DOHH2 (cell line): ENCODE data around the gene GNB1L.

ENCODE experiments used
- H3F3A ChIP-seq: fragments of 200-600 bp; sonication (generic), shearing (Covaris generic); 2 replicates; pipeline ENCODE4 v1.6.0; 2016; ENCODE audit warnings: antibody characterized with exemption, mild to moderate bottlenecking; ENCODE audit not compliant: control insufficient read depth, insufficient read depth
- H3K27ac ChIP-seq: fragments of 200-600 bp; sonication (generic); 2 replicates; pipeline ENCODE4 v1.5.1; 2014; ENCODE audit warnings: low read depth, mild to moderate bottlenecking, low read length, moderate library complexity
- H3K27me3 ChIP-seq: fragments of 200-600 bp; sonication (generic); 2 replicates; pipeline ENCODE4 v1.6.1; 2014; ENCODE audit warnings: mild to moderate bottlenecking, low read length, mixed read lengths; ENCODE audit not compliant: control insufficient read depth
- H3K36me3 ChIP-seq: fragments of 200-600 bp; sonication (generic); 2 replicates; pipeline ENCODE4 v1.6.1; 2014; ENCODE audit warnings: mild to moderate bottlenecking, low read length, moderate library complexity, mixed read lengths; ENCODE audit not compliant: control insufficient read depth
- H3K4me1 ChIP-seq: fragments of 200-600 bp; sonication (generic); 2 replicates; pipeline ENCODE4 v1.6.1; 2014; ENCODE audit warnings: mild to moderate bottlenecking, low read length, mixed read lengths; ENCODE audit not compliant: control insufficient read depth
- H3K4me2 ChIP-seq: fragments of 200-600 bp; sonication (generic); 2 replicates; pipeline ENCODE4 v1.6.0; 2014; ENCODE audit warnings: mild to moderate bottlenecking, low read length, moderate library complexity
- H3K4me3 ChIP-seq: fragments of 200-600 bp; sonication (generic); 2 replicates; pipeline ENCODE4 v1.5.1; 2014; ENCODE audit warnings: mild to moderate bottlenecking, low read length, mixed read lengths
- H3K79me2 ChIP-seq: fragments of 200-600 bp; sonication (generic); 2 replicates; pipeline ENCODE4 v1.6.1; 2014; ENCODE audit warnings: mild to moderate bottlenecking, low read length, mixed read lengths; ENCODE audit not compliant: control insufficient read depth
- H3K9me2 ChIP-seq: fragments of 200-600 bp; sonication (generic); replicated peaks from 2 replicates; pipeline ENCODE4 v1.6.1; 2014; ENCODE audit warnings: mild to moderate bottlenecking, low read length, mixed read lengths; ENCODE audit not compliant: control insufficient read depth
- H3K9me3 ChIP-seq: fragments of 200-600 bp; sonication (generic); 2 replicates; pipeline ENCODE4 v1.6.1; 2014; ENCODE audit warnings: antibody characterized with exemption, low read length, mixed read lengths; ENCODE audit not compliant: control insufficient read depth, insufficient read depth
- H4K20me1 ChIP-seq: fragments of 200-600 bp; sonication (generic); 2 replicates; pipeline ENCODE4 v1.6.0; 2014; ENCODE audit warnings: low read depth, mild to moderate bottlenecking, antibody characterized with exemption, low read length, moderate library complexity; ENCODE audit not compliant: control insufficient read depth, insufficient read depth
- CTCF ChIP-seq: fragments of 200-600 bp; sonication (generic); IDR thresholded peaks from one replicate; pipeline ENCODE4 v1.5.1; 2014; ENCODE audit warnings: antibody characterized with exemption, mild to moderate bottlenecking, low read depth, low read length; ENCODE audit not compliant: poor library complexity, severe bottlenecking
- EZH2phosphoT487 ChIP-seq: fragments of 200-600 bp; sonication (generic); IDR thresholded peaks from 2 replicates; pipeline ENCODE4 v1.6.1; 2017; ENCODE audit warnings: borderline replicate concordance, mild to moderate bottlenecking, antibody characterized with exemption, low read length, moderate library complexity, mixed read lengths

GNB1L gene

GRCh38 chr22:19801340-19802000, 53.2 kb downstream of the GNB1L start:
- Histone ChIP-seq H3K9me2 (no peaks in the 10 kb centered on the region), H3K4me3 (no peak overlapping the region), H3F3A (no peaks in the 10 kb centered on the region), H4K20me1 (no peaks in the 10 kb centered on the region), H3K27ac (no peak overlapping the region), H3K9me3 (no peaks in the 10 kb centered on the region), H3K4me1 (no peaks in the 10 kb centered on the region), H3K36me3 (no peaks in the 10 kb centered on the region), H3K4me2 (no peak overlapping the region), H3K79me2 (no peaks in the 10 kb centered on the region), H3K27me3 (no peaks in the 10 kb centered on the region)
- TF ChIP-seq CTCF (no peak), EZH2phosphoT487 (no peak)

GRCh38 chr22:19800761-19801244, 53.9 kb downstream of the GNB1L start:
- Histone ChIP-seq H3K27ac (no peak overlapping the region), H3K4me3 (no peak overlapping the region), H3K79me2 (no peaks in the 10 kb centered on the region), H3K27me3 (no peaks in the 10 kb centered on the region), H3K4me1 (no peaks in the 10 kb centered on the region), H3K4me2 (no peak overlapping the region), H3K36me3 (no peaks in the 10 kb centered on the region), H4K20me1 (no peaks in the 10 kb centered on the region), H3K9me3 (no peaks in the 10 kb centered on the region), H3F3A (no peaks in the 10 kb centered on the region), H3K9me2 (no peaks in the 10 kb centered on the region)
- no peak for TF ChIP-seq CTCF
- no peak for TF ChIP-seq EZH2phosphoT487

- no peak overlapping the region for H3K4me2 ChIP-seq
- no peak overlapping the region for H3K27ac ChIP-seq
- no peaks in the 10 kb centered on the region for H4K20me1 ChIP-seq
- no peaks in the 10 kb centered on the region for H3F3A ChIP-seq
- H3K9me3 ChIP-seq, result no peaks in the 10 kb centered on the region
- no peaks in the 10 kb centered on the region for H3K9me2 ChIP-seq
- H3K79me2 ChIP-seq, result no peaks in the 10 kb centered on the region
- no peak overlapping the region for H3K4me3 ChIP-seq
- TF ChIP-seq EZH2phosphoT487 (no peak), CTCF (no peak)
- no peaks in the 10 kb centered on the region for H3K27me3 ChIP-seq
- H3K4me1 ChIP-seq, result no peaks in the 10 kb centered on the region
- no peaks in the 10 kb centered on the region for H3K36me3 ChIP-seq
These were observed 54.4 kb downstream of the GNB1L start for GRCh38 chr22:19800306-19800705.
